ENCODE results near the gene ACSBG1.

The ACSBG1 gene

DNA sequence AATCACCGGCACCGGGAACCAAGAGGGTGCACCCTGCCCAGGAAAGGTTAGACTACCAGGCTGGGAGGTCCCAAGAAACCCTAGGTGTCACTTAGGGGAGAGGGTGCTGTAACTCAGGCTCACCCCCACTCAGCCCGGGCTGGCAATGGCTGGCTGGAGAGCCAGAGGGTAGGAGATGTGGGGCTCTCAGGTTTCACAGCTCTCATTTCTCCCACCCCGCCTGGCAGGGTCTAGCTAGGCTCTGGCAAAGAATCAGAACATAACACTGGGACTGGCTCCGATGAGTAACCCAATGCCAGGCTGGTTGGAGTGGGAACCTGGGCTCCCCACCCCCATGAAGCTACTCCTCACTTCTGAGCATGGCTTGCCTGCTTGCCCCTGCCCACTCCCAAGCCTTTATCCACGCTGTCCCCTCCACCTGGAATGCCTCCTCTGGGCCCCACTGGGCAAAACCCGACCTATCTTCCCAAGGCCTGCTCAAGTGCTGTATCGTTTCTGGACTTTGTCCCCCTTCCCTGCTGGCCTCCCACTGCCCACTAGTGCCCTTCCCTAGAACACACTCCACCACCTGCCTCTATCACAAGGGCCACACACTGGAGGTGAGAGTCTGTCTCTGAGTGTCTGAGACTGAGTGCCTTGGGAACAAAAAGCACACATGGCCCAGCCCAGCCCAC is 105.2 kb downstream of the ACSBG1 start:
- no peak for DNase-seq

DNA sequence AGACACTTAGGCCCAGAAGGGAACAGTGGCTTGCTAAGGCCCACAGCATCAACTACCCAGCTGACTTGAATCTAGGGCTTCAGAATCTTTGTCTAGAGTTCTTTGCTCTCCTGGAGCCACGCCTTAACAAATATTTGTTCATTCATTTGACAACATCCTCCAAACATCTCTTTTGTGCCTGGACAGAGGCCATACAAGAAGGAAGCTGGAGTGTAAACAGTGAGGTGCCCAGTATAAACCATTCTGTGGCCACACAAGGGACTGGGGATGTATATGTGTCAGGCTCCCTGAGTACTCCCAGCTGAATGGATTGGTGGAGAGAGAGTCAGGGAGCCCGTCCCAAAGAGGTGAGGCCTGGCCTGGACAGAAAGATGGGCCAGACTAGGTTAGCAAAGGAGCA is 106.5 kb downstream of the ACSBG1 start:
- DNase-seq = no peak

DNA sequence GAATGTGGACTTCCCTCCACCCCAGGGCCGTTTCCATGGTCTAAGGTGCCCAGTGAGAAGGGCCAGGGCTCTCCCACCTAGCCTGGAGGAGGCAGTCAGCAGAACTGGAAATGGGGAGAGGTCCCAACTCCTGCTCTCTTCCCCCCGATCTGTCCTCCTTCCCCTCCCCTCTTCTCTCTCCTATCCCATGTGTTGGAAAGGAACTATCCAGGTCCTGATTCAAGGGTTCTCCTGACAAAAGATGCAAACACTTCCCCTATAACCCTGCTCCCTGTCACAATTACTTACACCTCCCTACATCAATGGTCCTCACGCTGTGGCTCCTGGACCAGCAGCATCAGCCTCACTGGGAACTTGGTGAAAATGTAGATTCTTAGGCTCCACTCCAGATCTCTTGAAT is 109.1 kb downstream of the ACSBG1 start:
- DNase-seq = no peak

- no peak for DNase-seq
Observed at GRCh38 chr15:78120523-78120922, 113.8 kb downstream of the ACSBG1 start.

Measured in activated CD4-positive, CD25-positive, alpha-beta regulatory T cell (primary cell).